Epidermal melanocyte (primary cell): ENCODE measurements around the gene TPX2.

Experiments used
- DNase-seq: peaks from one replicate; pipeline ENCODE4 v3.0.0; 2011; ENCODE audit warnings: low spot score; ENCODE audit not compliant: insufficient read length

The TPX2 gene, protein sequence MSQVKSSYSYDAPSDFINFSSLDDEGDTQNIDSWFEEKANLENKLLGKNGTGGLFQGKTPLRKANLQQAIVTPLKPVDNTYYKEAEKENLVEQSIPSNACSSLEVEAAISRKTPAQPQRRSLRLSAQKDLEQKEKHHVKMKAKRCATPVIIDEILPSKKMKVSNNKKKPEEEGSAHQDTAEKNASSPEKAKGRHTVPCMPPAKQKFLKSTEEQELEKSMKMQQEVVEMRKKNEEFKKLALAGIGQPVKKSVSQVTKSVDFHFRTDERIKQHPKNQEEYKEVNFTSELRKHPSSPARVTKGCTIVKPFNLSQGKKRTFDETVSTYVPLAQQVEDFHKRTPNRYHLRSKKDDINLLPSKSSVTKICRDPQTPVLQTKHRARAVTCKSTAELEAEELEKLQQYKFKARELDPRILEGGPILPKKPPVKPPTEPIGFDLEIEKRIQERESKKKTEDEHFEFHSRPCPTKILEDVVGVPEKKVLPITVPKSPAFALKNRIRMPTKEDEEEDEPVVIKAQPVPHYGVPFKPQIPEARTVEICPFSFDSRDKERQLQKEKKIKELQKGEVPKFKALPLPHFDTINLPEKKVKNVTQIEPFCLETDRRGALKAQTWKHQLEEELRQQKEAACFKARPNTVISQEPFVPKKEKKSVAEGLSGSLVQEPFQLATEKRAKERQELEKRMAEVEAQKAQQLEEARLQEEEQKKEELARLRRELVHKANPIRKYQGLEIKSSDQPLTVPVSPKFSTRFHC

DNA sequence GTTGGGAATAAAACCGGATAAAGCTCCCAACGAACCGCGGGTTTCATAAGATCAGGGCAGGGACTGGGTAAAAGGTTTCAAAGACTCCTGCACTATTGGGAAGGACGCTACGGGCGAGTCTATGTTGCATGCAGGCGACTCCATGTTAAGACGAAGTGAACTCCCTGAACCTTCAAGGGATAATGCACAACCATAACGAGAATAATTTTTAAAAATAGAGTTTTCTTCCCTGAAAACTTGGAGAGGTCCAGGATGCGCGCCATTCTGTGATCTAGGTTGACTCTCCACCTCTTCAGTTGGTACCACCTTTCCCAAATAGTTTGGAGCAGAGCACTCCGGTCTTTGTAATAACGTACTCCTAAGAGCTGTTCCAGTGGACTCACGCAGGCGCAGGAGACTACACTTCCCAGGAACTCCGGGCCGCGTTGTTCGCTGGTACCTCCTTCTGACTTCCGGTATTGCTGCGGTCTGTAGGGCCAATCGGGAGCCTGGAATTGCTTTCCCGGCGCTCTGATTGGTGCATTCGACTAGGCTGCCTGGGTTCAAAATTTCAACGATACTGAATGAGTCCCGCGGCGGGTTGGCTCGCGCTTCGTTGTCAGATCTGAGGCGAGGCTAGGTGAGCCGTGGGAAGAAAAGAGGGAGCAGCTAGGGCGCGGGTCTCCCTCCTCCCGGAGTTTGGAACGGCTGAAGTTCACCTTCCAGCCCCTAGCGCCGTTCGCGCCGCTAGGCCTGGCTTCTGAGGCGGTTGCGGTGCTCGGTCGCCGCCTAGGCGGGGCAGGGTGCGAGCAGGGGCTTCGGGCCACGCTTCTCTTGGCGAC lies at the start of gene TPX2:
Gene TPX2, plus strand, starts transcription at position 562 of the 821 bp plus-strand sequence. CDS start 18,187 bp downstream, outside the sequence.
- DNase-seq, result peak; percentile 98

DNA sequence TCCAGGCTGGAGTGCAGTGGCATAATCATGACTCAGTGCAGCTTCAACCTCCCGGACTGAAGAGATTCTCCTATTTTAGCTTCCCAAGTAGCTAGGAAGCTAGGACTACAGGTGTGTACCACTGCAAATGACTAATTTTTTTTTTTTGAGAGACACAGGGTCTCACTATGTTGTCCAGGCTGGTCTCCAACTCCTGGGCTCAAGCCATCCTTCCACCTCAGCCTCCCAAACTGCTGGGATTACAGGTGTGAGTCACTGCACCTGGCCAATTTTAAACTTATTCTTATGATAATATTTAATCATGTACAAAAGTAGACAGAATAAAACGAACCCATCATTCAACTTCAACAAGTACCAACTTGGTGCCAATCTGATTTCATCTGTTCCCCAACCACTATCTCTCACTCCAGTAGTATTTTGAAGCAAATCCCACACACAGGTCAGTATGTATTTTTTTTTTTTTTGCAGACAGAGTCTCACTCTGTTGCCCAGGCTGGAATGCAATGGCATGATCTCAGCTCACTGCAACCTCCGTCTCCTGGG lies 48.9 kb upstream of the TPX2 start:
- DNase-seq, result no peak

DNA sequence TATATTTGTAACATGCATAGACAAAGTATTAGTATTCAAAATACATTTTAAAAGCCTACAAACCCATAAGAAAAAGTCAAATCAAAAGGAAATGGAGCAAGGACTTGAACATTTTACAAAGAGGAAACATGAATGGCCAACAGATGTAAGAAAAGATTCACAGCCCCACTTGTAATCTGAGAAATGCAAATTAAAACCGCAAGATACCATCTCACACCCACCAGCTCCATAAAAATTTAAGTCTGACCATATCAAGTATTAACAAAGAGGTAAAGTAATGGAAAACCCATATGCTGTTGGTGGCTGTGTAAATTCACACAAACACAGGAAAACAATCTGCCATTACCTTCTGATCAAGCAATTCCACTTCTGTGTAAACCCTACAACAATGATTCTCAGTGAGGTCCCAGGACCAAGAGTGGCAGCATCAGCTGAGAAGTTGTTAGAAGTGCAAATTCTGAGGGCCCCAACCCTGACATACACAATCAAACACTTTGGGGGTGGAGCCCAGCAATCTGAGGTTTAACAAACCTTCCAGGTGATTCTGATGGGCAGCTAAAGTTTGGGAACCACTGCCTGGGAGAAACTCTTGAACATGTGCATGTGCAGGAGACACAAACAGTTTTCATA lies 47.3 kb upstream of the TPX2 start:
- no peak for DNase-seq

DNA sequence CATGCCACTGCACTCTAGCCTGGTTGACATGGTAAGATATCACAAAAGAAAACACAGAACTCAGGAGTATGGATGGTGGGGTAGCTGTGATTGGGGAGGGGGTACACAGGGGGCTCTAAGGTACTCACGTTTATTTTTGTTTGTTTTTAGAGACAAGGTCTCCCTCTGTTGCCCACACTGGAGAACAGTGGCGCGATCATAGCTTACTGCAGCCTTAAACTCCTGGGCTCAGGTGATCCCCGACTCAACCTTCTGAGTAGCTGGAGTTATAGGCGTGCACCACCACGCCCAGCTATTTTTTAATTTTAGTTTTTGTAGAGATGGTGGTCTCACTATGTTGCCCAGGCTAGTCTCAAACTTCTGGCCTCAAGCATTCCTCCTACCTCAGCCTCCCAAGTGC lies 45.7 kb upstream of the TPX2 start:
- no peak for DNase-seq

DNA sequence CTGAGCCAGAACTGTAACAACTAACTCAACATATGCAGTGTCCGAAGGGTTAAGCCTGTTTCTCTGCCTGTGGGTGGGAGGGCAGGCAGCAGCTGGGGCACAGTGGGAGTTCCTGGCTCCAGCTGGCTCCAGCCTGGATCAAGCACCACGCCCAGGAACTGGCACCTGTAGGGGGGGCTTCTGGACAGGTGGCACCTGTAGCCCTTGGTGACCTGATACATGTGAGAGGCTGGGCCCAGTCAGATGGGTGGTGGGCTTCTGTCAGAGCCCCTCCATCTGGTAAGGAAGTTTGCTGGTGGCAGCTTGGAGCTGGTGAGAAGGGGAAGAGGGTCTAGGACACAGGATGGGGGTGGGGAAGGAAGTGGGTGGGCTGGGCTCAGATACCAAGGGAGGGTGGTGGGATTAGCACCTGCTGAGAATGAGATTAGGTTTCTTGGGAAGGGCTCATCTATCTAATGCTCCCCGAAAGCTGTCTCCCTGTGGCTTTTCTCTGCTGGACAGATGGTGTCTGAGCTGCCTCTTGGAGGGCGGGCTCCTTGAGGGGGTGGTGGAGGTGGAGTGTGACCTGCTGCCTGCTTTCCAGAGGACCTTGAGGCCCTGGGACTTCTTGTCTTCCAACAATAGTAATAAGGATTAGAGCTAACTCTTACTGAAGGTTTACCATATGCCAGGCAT lies 45.0 kb upstream of the TPX2 start:
- no peak for DNase-seq

DNA sequence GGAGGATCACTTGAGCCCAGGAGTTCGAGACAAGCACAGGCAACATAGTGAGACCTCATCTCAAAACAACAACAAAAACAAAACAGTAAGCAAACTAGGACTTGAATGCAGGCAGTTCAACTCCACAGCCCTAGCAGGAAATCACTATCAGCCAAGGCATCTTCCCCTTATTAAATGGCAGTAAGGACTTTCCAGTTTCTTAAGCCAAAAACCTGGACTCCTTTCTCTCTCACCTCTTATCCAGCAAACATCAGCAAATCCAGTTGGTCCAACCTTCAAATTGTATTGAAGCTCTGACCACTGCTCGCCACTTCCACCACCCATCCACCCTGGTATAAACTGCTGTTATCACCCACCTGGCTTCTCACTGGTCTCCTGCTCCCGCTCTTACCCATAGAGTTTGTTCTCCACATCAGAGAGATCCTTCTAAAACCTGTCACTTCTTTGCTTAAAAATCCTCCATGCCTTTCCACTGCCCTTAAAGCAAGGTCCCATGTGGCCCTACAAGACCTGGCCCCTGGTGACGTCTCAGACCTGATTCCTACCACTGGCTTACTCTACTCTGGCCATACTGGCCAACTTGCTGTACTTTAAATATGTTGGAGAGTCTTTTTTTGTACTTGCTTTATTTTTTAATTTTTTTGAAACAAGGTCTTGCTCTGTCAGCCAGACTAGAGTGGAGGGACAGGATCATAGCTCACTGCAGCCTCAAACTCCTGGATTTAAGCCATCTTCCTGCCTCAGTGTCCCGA lies 44.1 kb upstream of the TPX2 start:
- DNase-seq, result no peak

DNA sequence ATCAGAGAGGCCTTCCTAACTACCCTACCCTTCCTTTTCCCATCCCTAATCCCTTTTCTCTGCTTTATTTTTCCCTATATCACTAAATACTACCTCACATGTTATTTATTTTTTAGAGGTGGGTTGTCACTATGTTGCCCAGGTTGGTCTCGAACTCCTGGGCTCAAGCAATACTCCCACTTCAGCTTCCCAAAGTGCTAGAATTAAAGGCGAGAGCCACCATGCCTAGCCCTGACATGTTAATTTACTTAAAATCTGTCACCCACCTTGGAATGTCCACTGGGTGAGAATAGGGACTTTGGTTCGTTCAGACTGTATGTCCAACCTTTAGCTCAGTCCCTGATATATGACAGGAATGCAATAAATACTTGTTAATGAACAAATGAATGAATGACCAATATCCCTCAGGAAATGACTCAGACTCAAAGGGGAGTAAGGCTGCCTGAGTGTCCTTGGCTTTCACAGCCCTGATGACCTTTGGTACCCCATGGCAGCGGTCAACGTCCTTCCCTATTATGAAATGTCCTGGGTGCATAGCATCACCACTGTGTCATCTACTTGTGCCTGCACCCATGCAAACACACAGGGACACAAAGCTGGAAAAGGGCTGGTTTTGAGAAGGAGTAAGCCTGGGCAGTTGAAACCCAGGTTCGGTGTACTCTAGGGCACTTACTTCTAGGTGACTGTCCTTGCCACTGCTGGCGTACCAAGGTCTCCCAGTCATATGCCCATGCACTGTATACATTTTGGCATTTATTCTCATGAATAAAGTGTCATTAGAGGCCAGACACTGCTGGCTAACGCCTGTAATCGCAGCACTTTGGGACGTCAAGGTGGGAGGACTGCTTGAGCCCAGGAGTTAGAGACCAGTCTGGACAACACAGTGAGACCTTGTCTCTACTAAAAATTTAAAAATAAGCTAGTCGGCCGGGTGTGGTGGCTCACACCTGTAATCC lies 43.0 kb upstream of the TPX2 start:
- DNase-seq, result no peak

DNA sequence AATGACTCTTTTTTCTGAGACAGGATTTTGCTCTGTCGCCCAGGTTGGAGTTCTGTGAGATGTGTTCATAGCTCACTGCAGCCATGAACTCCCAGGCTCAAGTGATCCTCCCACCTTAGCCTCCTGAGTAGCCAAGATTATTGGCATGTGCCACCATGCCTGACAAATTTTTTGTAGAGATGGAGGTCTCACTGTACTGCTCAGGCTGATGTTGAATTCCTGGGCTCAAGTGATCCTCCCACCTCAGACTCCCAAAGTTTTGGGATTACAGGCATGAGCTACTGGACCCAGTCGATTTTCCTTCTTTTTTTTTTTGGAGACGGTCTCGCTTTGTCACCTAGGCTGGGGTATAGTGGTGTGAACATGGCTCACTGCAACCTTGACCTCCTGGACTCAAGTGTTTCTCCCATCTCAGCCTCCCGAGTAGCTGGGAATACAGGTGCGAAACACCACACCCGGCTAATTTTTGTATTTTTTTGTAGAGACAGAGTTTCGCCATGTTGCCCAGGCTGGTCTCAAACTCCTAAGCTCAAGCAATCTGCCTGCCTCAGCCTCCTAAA lies 40.8 kb upstream of the TPX2 start:
- DNase-seq, result no peak

DNA sequence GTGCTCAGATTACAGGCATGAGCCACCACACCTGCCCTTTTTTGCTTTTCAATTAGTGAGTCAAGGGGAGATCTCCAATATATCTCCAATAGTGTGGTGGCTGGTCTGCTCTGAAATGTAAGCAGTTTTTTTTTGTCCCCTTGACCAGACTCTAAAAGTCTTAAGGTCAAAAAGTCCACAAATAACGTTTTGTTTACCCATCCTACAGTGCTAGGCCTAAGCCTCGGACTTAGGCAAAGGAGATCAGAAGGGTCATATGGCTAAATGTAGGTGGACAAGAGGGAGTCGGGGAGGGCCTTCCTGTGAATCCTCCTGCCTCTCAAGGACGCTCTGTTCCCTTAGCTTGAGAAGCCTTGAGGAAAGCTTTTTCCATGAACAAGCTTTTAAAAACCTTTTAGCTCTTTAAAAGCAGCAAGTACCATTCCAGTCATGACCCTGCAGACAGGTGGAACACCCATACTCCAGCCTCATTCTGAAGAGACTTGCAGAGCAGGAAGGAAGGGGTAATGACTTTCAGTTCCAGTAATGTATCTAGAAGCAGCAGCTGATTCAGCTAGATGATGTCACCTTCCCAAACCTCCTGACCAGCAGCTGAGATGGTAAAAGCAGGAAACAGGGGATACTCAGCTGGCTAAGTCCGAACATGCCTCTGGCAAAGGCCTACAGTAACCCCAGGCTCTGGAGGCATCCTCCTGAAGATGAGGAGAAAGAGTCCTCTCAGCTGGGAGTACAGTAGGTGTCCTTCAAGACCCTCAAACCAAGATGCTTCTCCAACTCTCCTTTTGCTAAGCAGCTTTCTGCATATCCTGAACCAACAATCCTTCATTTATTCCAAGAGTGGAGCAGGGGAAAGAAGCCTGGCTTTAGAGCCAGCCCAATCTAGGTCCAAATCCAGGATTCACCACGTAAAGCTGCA lies 40.0 kb upstream of the TPX2 start:
- DNase-seq, result peak; percentile 96

DNA sequence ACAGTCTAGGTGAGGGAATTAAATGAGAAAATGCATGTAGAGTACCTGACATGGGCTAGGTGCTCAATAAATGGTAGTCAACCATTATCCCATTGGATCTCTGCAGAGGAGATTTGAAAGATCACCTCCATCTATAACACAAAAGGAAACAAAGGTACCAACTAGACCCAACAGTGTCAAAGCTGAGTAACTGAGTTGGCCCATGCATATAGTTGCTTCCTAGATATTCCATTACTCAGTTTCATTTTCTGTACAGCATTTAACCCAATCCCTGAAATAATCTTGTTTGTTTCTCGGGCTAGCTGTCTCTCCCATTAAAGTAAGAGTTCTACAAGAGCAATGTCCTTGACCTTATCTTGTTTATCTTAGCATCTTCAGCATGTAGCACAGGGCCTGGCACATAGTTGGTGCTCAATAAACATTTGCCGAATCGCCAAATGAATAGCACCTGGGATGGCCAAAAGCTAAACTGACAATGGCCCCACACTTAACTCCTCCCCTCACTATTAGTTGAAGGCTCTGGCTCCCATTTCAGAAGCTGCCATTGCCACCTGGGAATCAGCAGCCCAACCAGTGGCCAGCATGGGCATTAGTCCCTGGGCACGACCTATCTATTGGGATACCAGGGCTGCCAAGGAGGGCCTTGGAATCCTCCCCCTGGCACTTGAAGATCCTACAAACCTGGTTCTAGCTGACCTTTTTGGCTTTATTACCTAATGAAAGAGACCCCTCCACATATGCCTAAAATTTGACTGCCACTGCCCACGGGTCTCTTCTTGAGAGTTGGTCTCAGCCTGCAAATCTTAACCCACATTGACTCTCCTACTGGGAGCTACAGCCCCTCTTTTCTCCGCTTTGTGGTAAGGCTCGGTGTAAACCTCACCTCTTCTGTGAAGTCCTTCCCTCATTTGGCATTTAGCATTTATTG lies 39.0 kb upstream of the TPX2 start:
- no peak for DNase-seq

DNA sequence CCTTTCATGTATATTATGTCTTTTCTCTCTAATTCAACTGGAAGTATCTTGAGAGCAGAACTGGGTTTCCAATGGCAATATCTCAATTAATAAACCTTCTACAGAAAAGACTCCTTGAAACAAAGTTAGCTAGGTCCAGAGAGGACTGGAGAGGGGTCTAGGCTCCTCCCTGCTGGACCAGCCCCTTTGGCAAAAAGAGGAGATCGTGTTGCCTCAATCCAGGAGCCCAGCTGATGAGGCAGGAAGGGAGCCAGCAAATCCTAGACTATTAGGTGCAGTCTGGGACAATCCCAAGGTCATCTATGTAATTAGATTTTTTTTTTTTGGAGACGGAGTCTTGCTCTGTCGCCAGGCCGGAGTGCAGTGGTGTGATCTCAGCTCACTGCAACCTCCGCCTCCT lies 38.3 kb upstream of the TPX2 start:
- no peak for DNase-seq

DNA sequence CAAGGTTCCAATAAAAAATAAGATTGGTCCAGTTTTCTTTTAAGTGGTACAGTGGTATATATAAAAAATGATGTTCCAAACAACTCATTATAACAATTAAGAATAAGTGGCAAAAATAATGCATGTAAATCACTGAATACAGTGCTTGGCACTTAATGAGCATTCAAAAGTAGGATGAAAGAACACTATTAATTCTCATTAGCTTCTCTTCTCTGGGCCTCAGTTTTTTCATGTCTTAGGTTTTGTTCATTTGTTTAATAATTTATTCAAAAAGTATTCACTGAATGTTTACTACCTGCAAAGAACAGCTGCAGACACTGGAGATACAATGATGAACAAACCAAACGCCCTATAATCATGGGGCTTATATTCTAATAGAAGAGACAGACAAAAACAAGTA lies 37.5 kb upstream of the TPX2 start:
- no peak for DNase-seq

DNA sequence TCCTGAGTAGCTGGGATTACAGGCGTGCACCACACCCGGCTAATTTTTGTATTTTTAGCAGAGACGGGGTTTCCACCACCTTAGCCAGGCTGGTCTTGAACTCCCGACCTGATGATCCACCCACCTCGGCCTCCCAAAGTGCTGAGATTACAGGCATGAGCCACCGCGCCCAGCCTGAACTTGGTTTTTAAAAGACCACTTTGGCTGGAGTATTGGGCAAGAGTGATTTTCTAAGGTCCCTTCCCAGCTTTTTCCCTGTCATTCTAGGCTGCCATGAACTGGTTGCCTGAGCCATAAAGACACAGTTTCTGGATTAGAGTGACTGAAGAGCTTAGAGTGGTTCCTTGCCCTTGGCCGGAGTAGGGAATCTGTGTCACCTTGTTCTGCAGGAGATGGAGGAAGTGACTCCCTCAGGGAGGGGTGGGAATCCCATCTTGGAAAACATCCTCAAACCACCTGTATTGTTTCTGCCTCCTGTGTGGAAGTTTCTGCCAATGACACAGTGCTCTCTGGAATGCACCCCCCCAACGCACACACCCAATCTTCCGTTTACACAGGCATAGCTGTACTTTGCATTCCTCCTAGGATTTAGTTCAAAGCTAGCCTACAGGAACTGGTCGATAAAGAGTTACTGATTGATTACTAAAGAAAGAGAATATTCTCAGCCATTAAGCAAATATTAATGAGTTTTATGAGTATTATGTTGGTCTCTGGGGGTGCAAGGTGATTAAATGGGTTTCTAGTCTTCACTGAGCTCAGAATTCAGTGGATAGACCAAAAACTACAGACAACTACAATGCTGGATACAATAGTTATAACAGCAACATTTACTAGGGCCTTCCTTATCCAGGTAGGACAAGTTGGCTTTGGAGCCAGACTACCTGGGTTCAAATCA lies 34.6 kb upstream of the TPX2 start:
- DNase-seq, result no peak

DNA sequence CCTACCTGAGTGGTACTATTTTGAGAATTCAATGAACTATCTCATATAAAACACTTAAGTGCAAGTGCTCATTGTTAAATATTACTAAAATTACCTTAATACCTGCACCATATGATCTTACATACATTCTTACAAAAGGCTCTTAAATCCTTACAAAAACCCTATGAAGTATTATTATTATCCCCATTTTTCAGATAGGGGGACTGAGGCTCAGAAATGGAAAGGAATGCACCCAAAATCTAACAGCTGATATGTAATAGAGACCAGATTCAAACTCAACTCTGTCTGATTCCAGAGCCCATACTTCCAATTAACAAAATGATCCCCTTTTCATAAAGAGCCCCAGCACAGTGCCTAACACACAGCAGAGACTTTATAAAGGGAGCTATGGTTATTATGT lies 33.9 kb upstream of the TPX2 start:
- no peak for DNase-seq
